C4-2B (cell line): Measurements from ENCODE around the gene PRKCB.

Source experiments
- ZFX ChIP-seq: fragments of 450-650 bp; IDR thresholded peaks from 2 replicates; pipeline ENCODE4 v1.6.1; 2017
- TF ChIP-seq, protein P1 (sequence below): fragments of 450-650 bp; conservative IDR thresholded peaks from 2 replicates; pipeline ENCODE4 v1.5.1; 2017; ENCODE audit warnings: mild to moderate bottlenecking

DNA sequence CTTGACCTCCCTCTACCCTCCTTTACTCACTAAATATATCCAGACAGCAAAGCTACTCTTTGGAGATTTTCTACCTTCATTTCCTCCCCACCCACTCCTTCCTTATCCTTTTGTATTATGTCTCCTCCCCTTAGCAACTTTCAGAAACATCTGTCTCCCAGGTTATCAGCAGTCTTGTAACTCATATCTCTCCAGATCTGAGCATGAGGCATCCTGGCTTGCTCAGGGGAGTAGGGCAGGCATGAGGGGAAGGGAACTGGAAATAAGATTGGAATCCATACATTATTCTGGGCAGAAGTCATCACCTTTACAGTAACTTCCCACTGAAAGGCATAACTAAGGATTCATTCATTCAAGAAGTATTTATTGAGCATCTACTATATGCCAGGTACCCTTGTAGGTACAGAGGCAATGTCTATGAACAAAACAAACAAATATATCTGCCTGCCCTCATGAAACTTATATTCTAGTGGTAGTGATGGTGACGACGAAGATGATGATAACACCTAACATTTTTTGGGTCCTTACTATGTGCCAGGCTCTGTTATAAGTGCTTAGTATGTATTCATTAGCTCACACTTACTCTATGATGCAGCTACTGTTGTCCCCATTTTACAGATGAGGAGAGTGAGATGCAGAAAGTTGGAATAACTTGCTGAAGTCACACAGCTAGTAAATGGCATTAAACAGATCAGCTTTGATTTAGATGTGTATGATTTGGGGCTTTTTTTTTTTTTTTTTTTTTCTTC is 296.4 kb downstream of the PRKCB start:
- TF ChIP-seq, protein P1, sequence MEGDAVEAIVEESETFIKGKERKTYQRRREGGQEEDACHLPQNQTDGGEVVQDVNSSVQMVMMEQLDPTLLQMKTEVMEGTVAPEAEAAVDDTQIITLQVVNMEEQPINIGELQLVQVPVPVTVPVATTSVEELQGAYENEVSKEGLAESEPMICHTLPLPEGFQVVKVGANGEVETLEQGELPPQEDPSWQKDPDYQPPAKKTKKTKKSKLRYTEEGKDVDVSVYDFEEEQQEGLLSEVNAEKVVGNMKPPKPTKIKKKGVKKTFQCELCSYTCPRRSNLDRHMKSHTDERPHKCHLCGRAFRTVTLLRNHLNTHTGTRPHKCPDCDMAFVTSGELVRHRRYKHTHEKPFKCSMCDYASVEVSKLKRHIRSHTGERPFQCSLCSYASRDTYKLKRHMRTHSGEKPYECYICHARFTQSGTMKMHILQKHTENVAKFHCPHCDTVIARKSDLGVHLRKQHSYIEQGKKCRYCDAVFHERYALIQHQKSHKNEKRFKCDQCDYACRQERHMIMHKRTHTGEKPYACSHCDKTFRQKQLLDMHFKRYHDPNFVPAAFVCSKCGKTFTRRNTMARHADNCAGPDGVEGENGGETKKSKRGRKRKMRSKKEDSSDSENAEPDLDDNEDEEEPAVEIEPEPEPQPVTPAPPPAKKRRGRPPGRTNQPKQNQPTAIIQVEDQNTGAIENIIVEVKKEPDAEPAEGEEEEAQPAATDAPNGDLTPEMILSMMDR: no peak
- TF ChIP-seq ZFX: no peak
